Measurements from ENCODE around the gene LEMD1.

LEMD1 gene

DNA sequence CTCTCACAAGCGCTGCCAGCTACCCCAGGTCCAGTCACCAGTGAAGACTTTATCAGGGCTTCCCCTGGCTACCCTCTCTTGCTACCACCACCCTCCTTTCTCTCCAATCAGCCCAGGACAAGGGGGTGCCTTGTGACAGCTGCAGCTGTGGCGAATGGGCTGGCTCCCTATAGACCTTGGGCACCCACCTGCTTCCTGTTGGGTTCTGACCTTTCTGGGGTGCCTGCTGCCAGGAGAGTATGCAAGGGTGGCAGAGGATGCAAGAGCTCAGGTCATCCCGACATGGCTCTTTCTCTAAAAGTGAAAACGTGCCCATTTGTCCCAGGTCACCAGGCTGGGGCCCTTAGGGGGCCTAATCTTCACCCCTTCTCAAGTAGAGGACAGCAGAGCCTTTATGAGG, 71.7 kb downstream of the LEMD1 start:
- no peaks in the 10 kb centered on the region for H3K9me3 ChIP-seq (ENCODE audit: control insufficient read depth, low read length)
- H3K27ac ChIP-seq (ENCODE audit: insufficient read depth, low read length, poor library complexity, severe bottlenecking) = no peak overlapping the region
- H3K4me1 ChIP-seq (ENCODE audit: control insufficient read depth, insufficient read depth, low read length, poor library complexity, severe bottlenecking) = no peaks in the 10 kb centered on the region
- no peaks in the 10 kb centered on the region for H3K36me3 ChIP-seq (ENCODE audit: control insufficient read depth, insufficient read depth, low read length)
- DNase-seq = no peak
- no peak overlapping the region for H3K4me3 ChIP-seq (ENCODE audit: insufficient read depth, low read depth, low read length, poor library complexity, severe bottlenecking)
- H3K27me3 ChIP-seq (replicated peaks; ENCODE audit: control insufficient read depth, insufficient read depth, low read length, poor library complexity, severe bottlenecking) = no peaks in the 10 kb centered on the region

- Histone ChIP-seq H3K9me3 (ENCODE audit: control insufficient read depth, low read length) (no peaks in the 10 kb centered on the region), H3K27me3 (replicated peaks; ENCODE audit: control insufficient read depth, insufficient read depth, low read length, poor library complexity, severe bottlenecking) (peaks cover 12% of the 10 kb centered on the region), H3K27ac (ENCODE audit: insufficient read depth, low read length, poor library complexity, severe bottlenecking) (no peak overlapping the region), H3K36me3 (ENCODE audit: control insufficient read depth, insufficient read depth, low read length) (no peaks in the 10 kb centered on the region), H3K4me3 (ENCODE audit: insufficient read depth, low read depth, low read length, poor library complexity, severe bottlenecking) (no peak overlapping the region), H3K4me1 (ENCODE audit: control insufficient read depth, insufficient read depth, low read length, poor library complexity, severe bottlenecking) (peaks cover 10% of the 10 kb centered on the region)
- no peak for DNase-seq
Observed at GRCh38 chr1:205348554-205349487, 73.0 kb downstream of the LEMD1 start.

- no peak overlapping the region for H3K4me3 ChIP-seq (ENCODE audit: insufficient read depth, low read depth, low read length, poor library complexity, severe bottlenecking)
- peaks cover 21% of the 10 kb centered on the region for H3K27me3 ChIP-seq (replicated peaks; ENCODE audit: control insufficient read depth, insufficient read depth, low read length, poor library complexity, severe bottlenecking)
- DNase-seq = no peak
- peaks cover 10% of the 10 kb centered on the region for H3K4me1 ChIP-seq (ENCODE audit: control insufficient read depth, insufficient read depth, low read length, poor library complexity, severe bottlenecking)
- no peak overlapping the region for H3K27ac ChIP-seq (ENCODE audit: insufficient read depth, low read length, poor library complexity, severe bottlenecking)
- no peaks in the 10 kb centered on the region for H3K9me3 ChIP-seq (ENCODE audit: control insufficient read depth, low read length)
- H3K36me3 ChIP-seq (ENCODE audit: control insufficient read depth, insufficient read depth, low read length) = no peaks in the 10 kb centered on the region
Observed at GRCh38 chr1:205346956-205347574, 74.8 kb downstream of the LEMD1 start.

DNA sequence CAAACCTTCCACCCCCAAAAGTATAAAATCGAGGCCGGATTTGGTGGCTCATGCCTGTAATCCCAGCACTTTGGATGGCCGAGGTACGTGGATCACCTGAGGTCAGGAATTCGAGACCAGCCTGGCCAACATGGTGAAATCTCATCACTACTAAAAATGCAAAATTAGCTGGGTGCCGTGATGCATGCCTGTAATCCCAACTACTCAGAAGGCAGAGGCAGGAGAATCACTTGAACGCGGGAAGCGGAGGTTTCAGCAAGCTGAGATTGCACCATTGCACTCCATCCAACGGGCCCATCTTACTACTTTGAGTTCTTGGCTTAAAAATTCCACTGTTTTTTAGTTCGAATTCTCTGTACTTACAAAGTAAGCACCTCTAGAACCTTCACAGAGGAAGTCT, 76.1 kb downstream of the LEMD1 start:
- H3K4me3 ChIP-seq (ENCODE audit: insufficient read depth, low read depth, low read length, poor library complexity, severe bottlenecking) = no peak overlapping the region
- no peaks in the 10 kb centered on the region for H3K9me3 ChIP-seq (ENCODE audit: control insufficient read depth, low read length)
- H3K27ac ChIP-seq (ENCODE audit: insufficient read depth, low read length, poor library complexity, severe bottlenecking) = no peak overlapping the region
- no peak for DNase-seq
- peaks cover 21% of the 10 kb centered on the region for H3K27me3 ChIP-seq (replicated peaks; ENCODE audit: control insufficient read depth, insufficient read depth, low read length, poor library complexity, severe bottlenecking)
- no peaks in the 10 kb centered on the region for H3K36me3 ChIP-seq (ENCODE audit: control insufficient read depth, insufficient read depth, low read length)
- peaks cover 10% of the 10 kb centered on the region for H3K4me1 ChIP-seq (ENCODE audit: control insufficient read depth, insufficient read depth, low read length, poor library complexity, severe bottlenecking)

GRCh38 chr1:205344066-205344928, 77.6 kb downstream of the LEMD1 start:
- peaks cover 21% of the 10 kb centered on the region for H3K27me3 ChIP-seq (replicated peaks; ENCODE audit: control insufficient read depth, insufficient read depth, low read length, poor library complexity, severe bottlenecking)
- DNase-seq = no peak
- peaks cover 10% of the 10 kb centered on the region for H3K4me1 ChIP-seq (ENCODE audit: control insufficient read depth, insufficient read depth, low read length, poor library complexity, severe bottlenecking)
- H3K36me3 ChIP-seq (ENCODE audit: control insufficient read depth, insufficient read depth, low read length) = no peaks in the 10 kb centered on the region
- H3K27ac ChIP-seq (ENCODE audit: insufficient read depth, low read length, poor library complexity, severe bottlenecking) = no peak overlapping the region
- no peaks in the 10 kb centered on the region for H3K9me3 ChIP-seq (ENCODE audit: control insufficient read depth, low read length)
- H3K4me3 ChIP-seq (ENCODE audit: insufficient read depth, low read depth, low read length, poor library complexity, severe bottlenecking) = peak overlapping the region; percentile 54

GRCh38 chr1:205343431-205344065, 78.3 kb downstream of the LEMD1 start:
- Histone ChIP-seq H3K27ac (ENCODE audit: insufficient read depth, low read length, poor library complexity, severe bottlenecking) (no peak overlapping the region), H3K9me3 (ENCODE audit: control insufficient read depth, low read length) (no peaks in the 10 kb centered on the region), H3K27me3 (replicated peaks; ENCODE audit: control insufficient read depth, insufficient read depth, low read length, poor library complexity, severe bottlenecking) (peaks cover 21% of the 10 kb centered on the region), H3K4me3 (ENCODE audit: insufficient read depth, low read depth, low read length, poor library complexity, severe bottlenecking) (peak overlapping the region; percentile 54), H3K36me3 (ENCODE audit: control insufficient read depth, insufficient read depth, low read length) (no peaks in the 10 kb centered on the region), H3K4me1 (ENCODE audit: control insufficient read depth, insufficient read depth, low read length, poor library complexity, severe bottlenecking) (peaks cover 10% of the 10 kb centered on the region)
- DNase-seq = no peak

DNA sequence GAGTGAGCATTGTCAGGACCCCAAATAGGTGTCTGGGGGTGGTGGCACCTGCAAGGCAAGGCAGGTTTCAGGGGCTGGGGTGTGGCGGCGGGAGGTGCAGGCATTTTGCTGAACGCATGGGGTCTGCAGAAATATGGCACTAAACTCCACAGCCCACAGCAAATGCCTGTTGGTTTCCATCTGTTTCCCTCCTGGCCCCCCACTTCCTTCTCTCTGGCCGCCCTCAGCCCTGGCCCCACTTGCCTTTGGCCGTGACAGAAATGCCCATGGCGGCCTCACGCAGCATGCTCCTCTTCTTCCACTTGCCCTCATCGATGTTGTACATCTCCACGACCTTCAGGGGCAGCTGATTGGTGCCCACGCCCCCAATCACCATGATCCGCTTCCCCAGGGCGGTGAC, 78.9 kb downstream of the LEMD1 start:
- peaks cover 21% of the 10 kb centered on the region for H3K27me3 ChIP-seq (replicated peaks; ENCODE audit: control insufficient read depth, insufficient read depth, low read length, poor library complexity, severe bottlenecking)
- no peaks in the 10 kb centered on the region for H3K9me3 ChIP-seq (ENCODE audit: control insufficient read depth, low read length)
- peaks cover 10% of the 10 kb centered on the region for H3K4me1 ChIP-seq (ENCODE audit: control insufficient read depth, insufficient read depth, low read length, poor library complexity, severe bottlenecking)

DNA sequence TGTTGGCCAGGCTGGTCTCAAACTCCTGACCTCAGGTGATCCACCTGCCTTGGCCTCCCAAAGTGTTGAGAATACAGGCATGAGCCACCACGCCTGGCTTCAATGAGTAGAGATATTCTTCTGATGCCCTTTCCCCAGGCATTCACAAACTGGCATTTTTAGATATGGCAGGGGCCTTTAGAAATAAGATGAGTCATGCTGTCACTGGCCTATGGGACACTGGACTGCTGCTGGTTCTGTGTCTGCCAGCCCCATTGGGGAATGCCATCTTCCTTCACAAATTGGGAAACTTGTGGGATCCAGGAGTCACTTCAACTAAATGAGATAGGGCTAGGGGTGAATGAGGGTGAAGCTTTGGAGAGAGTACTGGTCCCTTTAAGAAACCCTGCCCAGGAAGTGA, 81.2 kb downstream of the LEMD1 start:
- no peaks in the 10 kb centered on the region for H3K9me3 ChIP-seq (ENCODE audit: control insufficient read depth, low read length)
- H3K27me3 ChIP-seq (replicated peaks; ENCODE audit: control insufficient read depth, insufficient read depth, low read length, poor library complexity, severe bottlenecking) = peaks cover 21% of the 10 kb centered on the region
- no peak overlapping the region for H3K27ac ChIP-seq (ENCODE audit: insufficient read depth, low read length, poor library complexity, severe bottlenecking)
- H3K4me3 ChIP-seq (ENCODE audit: insufficient read depth, low read depth, low read length, poor library complexity, severe bottlenecking) = no peak overlapping the region
- no peaks in the 10 kb centered on the region for H3K36me3 ChIP-seq (ENCODE audit: control insufficient read depth, insufficient read depth, low read length)
- H3K4me1 ChIP-seq (ENCODE audit: control insufficient read depth, insufficient read depth, low read length, poor library complexity, severe bottlenecking) = peaks cover 10% of the 10 kb centered on the region
- DNase-seq = no peak

More for the DNA sequence above, 78.9 kb downstream of the LEMD1 start:
- DNase-seq = no peak
- H3K27ac ChIP-seq (ENCODE audit: insufficient read depth, low read length, poor library complexity, severe bottlenecking) = no peak overlapping the region
- no peak overlapping the region for H3K4me3 ChIP-seq (ENCODE audit: insufficient read depth, low read depth, low read length, poor library complexity, severe bottlenecking)
- H3K36me3 ChIP-seq (ENCODE audit: control insufficient read depth, insufficient read depth, low read length) = no peaks in the 10 kb centered on the region

DNA sequence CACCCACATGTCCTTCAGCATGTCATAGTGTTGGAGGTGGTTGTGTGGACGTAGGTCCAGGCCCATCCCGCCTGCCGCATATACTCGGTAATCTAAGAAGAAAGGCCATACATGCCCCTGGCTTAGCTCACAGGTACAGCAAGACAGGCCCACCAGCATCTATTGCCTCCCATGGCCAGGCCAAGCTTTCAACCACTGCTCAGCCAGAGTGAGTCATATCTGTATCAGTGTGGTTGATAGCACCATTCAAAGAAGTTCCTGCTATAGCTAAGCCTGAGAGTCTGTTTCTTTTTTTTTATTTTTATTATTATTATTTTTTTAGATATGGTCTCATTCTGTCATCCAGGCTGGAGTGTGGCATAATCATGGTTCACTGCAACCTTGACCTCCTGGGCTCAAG, 82.1 kb downstream of the LEMD1 start:
- Histone ChIP-seq H3K27me3 (replicated peaks; ENCODE audit: control insufficient read depth, insufficient read depth, low read length, poor library complexity, severe bottlenecking) (peaks cover 17% of the 10 kb centered on the region), H3K4me1 (ENCODE audit: control insufficient read depth, insufficient read depth, low read length, poor library complexity, severe bottlenecking) (peaks cover 8% of the 10 kb centered on the region), H3K4me3 (ENCODE audit: insufficient read depth, low read depth, low read length, poor library complexity, severe bottlenecking) (no peak overlapping the region), H3K9me3 (ENCODE audit: control insufficient read depth, low read length) (no peaks in the 10 kb centered on the region), H3K27ac (ENCODE audit: insufficient read depth, low read length, poor library complexity, severe bottlenecking) (no peak overlapping the region), H3K36me3 (ENCODE audit: control insufficient read depth, insufficient read depth, low read length) (no peaks in the 10 kb centered on the region)
- no peak for DNase-seq

Measured in effector memory CD4-positive, alpha-beta T cell (primary cell).